ENCODE measurements around the gene ARHGEF28. TPM values are rescaled to one million over a fixed set of nuclear protein-coding genes. Genes with fewer than 3 reads are reported as not detected.

ARHGEF28 gene
- total and polyA plus RNA-seq, 7 experiments from 2014 or later = 0.03 to 0.47 TPM; not detected in 5

DNA sequence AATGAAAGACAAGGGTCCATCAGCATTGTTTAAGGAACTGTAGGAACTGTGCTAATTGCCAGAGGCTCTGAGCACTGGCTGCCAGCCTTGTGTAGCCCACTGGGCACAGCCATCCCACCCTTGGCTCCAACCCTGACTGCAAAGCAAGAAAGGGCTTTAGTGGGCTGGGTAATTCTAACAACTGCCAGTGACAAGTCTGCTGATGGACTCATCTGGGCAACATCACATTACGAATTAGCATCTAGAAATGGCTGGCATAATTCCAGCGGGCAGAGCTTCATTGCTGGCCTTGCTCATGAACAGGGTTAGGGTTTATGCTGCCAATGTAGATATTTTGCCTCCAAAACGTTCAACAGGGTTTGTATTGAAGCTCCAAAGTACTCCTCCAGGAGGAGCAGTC, 326.9 kb downstream of the ARHGEF28 start:
- Mint-ChIP-seq H3K9me3 (peaks cover 0 to 3% (median 0%) of the 10 kb centered on the region in 11 donors), H3K27me3 (peaks cover 14 to 34% (median 20%) of the 10 kb centered on the region in 5 donors), H3K4me3 (no peak overlapping the region), H3K27ac (no peak overlapping the region), H3K36me3 (no peaks in the 10 kb centered on the region), H3K4me1 (no peaks in the 10 kb centered on the region)
- Histone ChIP-seq H3K4me3 (ENCODE audit: low read length) (no peak overlapping the region), H3K27ac (ENCODE audit: low read depth, low read length) (no peak overlapping the region), H3K36me3 (ENCODE audit: control insufficient read depth in 2 of 3, insufficient read depth in 3 of 3, low read length in 3 of 3) (no peaks in the 10 kb centered on the region), H3K4me1 (ENCODE audit: control insufficient read depth in 2 of 2, insufficient read depth in 2 of 2, low read length in 2 of 2) (no peaks in the 10 kb centered on the region), H3K27me3 (ENCODE audit: control insufficient read depth in 2 of 2, insufficient read depth in 2 of 2, low read length in 2 of 2) (no peaks in the 10 kb centered on the region), H3K9me3 (ENCODE audit: control insufficient read depth in 2 of 3, low read length in 3 of 3) (no peaks in the 10 kb centered on the region)
- ATAC-seq = no peak
- intact Hi-C loops (cut with micrococcal nuclease) = no loop called here
- POLR2A ChIA-PET = no interaction called here
- no peak for DNase-seq
- CTCF ChIA-PET = no interaction called here

DNA sequence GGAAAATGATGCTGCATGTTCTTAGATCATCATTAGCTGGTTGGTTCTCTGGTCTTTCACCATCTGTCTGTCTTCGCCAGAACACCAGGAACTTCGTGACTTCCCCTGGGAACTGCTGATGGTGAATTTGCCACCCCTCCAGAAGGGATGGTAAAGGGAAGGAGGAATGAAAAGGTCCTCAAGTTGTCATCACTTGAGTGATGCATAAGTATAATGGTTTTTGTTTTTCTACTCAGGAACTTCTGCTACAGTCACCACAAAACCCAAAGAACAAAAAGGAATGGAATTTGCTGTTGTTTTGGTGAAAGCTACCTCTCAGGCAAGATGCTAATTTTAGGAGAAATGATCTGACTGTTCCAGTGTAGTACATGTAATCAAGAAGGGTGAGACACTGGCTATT, 328.4 kb downstream of the ARHGEF28 start:
- H3K4me1 ChIP-seq (ENCODE audit: control insufficient read depth in 2 of 2, insufficient read depth in 2 of 2, low read length in 2 of 2) = no peaks in the 10 kb centered on the region
- no peaks in the 10 kb centered on the region for H3K9me3 ChIP-seq (ENCODE audit: control insufficient read depth in 2 of 3, low read length in 3 of 3)
- ChIA-PET POLR2A (no interaction called here), CTCF (no interaction called here)
- ATAC-seq (no peak), DNase-seq (no peak)
- Mint-ChIP-seq H3K4me3 (no peak overlapping the region), H3K36me3 (no peaks in the 10 kb centered on the region), H3K27ac (no peak overlapping the region), H3K9me3 (peaks cover 0 to 4% (median 0%) of the 10 kb centered on the region in 11 donors), H3K27me3 (peaks cover 7 to 30% (median 24%) of the 10 kb centered on the region in 5 donors), H3K4me1 (no peaks in the 10 kb centered on the region)
- H3K4me3 ChIP-seq (ENCODE audit: low read length) = no peak overlapping the region
- H3K27me3 ChIP-seq (ENCODE audit: control insufficient read depth in 2 of 2, insufficient read depth in 2 of 2, low read length in 2 of 2) = no peaks in the 10 kb centered on the region
- no peaks in the 10 kb centered on the region for H3K36me3 ChIP-seq (ENCODE audit: control insufficient read depth in 2 of 3, insufficient read depth in 3 of 3, low read length in 3 of 3)
- intact Hi-C loops (cut with micrococcal nuclease) = no loop called here
- H3K27ac ChIP-seq (ENCODE audit: low read depth, low read length) = no peak overlapping the region

DNA sequence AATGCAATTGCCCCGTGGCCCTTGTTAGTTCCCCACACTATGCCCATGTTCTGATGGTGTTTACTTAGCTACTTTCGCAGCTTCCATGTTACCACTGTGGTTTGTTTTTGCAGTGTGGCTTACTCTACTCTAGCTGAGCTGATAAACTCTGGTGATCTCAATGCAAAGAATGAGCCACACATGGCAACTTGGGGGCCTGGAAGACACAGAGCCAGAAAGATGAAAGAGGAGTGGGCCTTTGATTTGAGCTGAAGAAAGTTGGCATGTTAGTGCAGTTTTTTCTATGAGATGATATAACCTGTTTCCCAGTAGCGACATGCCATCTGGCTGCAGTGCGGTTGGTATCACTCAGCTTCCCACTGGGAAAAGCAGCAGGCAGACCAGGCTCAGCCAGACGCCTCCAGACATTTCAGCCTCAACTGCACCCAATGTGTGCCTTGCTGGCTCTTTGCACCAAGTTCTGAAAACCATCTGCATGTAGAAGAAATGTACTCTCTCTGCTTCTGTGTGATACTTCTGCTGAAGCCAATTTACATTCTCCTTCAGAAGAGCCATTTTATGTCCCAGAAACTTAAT, 329.4 kb downstream of the ARHGEF28 start:
- Mint-ChIP-seq H3K4me3 (no peak overlapping the region), H3K4me1 (peaks cover 0 to 2% (median 0%) of the 10 kb centered on the region in 7 donors), H3K27ac (no peak overlapping the region), H3K36me3 (no peaks in the 10 kb centered on the region), H3K27me3 (peaks cover 7 to 34% (median 26%) of the 10 kb centered on the region in 5 donors), H3K9me3 (peaks cover 0 to 4% (median 0%) of the 10 kb centered on the region in 11 donors)
- CTCF ChIA-PET = no interaction called here
- Histone ChIP-seq H3K4me3 (ENCODE audit: low read length) (no peak overlapping the region), H3K27me3 (ENCODE audit: control insufficient read depth in 2 of 2, insufficient read depth in 2 of 2, low read length in 2 of 2) (no peaks in the 10 kb centered on the region), H3K27ac (ENCODE audit: low read depth, low read length) (no peak overlapping the region), H3K9me3 (ENCODE audit: control insufficient read depth in 2 of 3, low read length in 3 of 3) (no peaks in the 10 kb centered on the region), H3K36me3 (ENCODE audit: control insufficient read depth in 2 of 3, insufficient read depth in 3 of 3, low read length in 3 of 3) (no peaks in the 10 kb centered on the region), H3K4me1 (ENCODE audit: control insufficient read depth in 2 of 2, insufficient read depth in 2 of 2, low read length in 2 of 2) (no peaks in the 10 kb centered on the region)
- intact Hi-C loops (cut with micrococcal nuclease) = no loop called here
- no peak for DNase-seq
- POLR2A ChIA-PET = no interaction called here
- no peak for ATAC-seq

DNA sequence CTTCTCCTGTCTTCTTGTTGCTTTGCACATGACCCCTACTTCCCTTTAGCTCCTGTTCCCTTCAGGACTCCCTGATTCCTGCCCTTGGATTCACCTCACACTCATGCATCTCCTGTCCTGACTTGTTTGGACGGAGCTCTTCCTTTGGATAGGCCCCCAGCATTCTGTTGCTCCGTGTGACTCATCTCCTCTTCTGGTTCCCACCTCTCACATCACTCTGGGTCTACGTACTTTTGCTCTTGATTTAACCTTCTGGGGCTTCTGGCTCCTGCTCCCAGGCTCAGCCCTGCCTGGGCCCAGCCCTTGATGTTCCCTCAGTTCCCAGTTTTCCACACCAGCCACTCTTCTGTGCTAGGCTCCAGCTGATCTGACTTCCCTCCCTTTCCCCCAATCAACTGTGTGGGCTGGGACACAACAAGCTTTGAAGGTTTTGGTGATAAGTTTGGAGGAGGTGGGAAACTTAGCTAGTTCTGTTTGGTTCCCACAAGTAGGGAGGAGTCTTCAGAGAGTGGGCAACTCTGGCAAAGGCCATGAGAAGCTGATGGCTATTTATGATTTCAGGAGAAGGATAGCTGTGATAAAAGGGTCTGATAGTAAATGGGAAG, 331.5 kb downstream of the ARHGEF28 start:
- ATAC-seq = no peak
- POLR2A ChIA-PET = no interaction called here
- no peak for DNase-seq
- Mint-ChIP-seq H3K27me3 (peaks cover 5 to 30% (median 23%) of the 10 kb centered on the region in 5 donors), H3K9me3 (peaks cover 0 to 4% (median 0%) of the 10 kb centered on the region in 11 donors), H3K4me3 (no peak overlapping the region), H3K36me3 (no peaks in the 10 kb centered on the region), H3K27ac (no peak overlapping the region), H3K4me1 (peaks cover 0 to 2% (median 0%) of the 10 kb centered on the region in 7 donors)
- Histone ChIP-seq H3K27me3 (ENCODE audit: control insufficient read depth in 2 of 2, insufficient read depth in 2 of 2, low read length in 2 of 2) (no peaks in the 10 kb centered on the region), H3K4me1 (ENCODE audit: control insufficient read depth in 2 of 2, insufficient read depth in 2 of 2, low read length in 2 of 2) (no peaks in the 10 kb centered on the region), H3K4me3 (ENCODE audit: low read length) (no peak overlapping the region), H3K27ac (ENCODE audit: low read depth, low read length) (no peak overlapping the region), H3K36me3 (ENCODE audit: control insufficient read depth in 2 of 3, insufficient read depth in 3 of 3, low read length in 3 of 3) (no peaks in the 10 kb centered on the region), H3K9me3 (ENCODE audit: control insufficient read depth in 2 of 3, low read length in 3 of 3) (no peaks in the 10 kb centered on the region)
- CTCF ChIA-PET = no interaction called here
- intact Hi-C loops (cut with micrococcal nuclease) = no loop called here

DNA sequence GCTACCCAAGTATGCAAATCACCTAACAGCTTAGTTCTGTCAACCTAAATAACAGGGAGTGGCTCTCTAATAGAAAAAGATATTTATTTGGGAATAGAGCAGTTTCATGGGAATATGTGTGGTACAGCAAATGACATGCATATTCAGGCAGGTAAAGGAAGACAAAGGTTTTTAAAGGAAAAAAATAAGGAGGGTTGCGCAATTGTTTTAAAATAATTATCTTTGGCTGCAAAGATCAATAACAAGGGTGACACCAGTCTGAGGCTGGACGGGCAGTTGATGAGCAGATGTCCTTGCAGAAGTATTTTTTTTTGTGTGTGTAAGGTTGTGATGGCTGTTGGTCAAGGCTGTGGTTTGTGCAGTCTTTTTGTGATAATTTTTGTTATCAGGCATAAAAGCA, 332.0 kb downstream of the ARHGEF28 start:
- H3K27ac ChIP-seq (ENCODE audit: low read depth, low read length) = no peak overlapping the region
- no peaks in the 10 kb centered on the region for H3K4me1 ChIP-seq (ENCODE audit: control insufficient read depth in 2 of 2, insufficient read depth in 2 of 2, low read length in 2 of 2)
- intact Hi-C loops (cut with micrococcal nuclease) = no loop called here
- CTCF ChIA-PET = no interaction called here
- no peaks in the 10 kb centered on the region for H3K27me3 ChIP-seq (ENCODE audit: control insufficient read depth in 2 of 2, insufficient read depth in 2 of 2, low read length in 2 of 2)
- Mint-ChIP-seq H3K4me3 (no peak overlapping the region), H3K27me3 (peaks cover 5 to 30% (median 23%) of the 10 kb centered on the region in 5 donors), H3K36me3 (no peaks in the 10 kb centered on the region), H3K27ac (no peak overlapping the region), H3K9me3 (peaks cover 0 to 4% (median 0%) of the 10 kb centered on the region in 11 donors), H3K4me1 (peaks cover 0 to 2% (median 0%) of the 10 kb centered on the region in 7 donors)
- ATAC-seq (no peak), DNase-seq (no peak)
- POLR2A ChIA-PET = no interaction called here
- H3K36me3 ChIP-seq (ENCODE audit: control insufficient read depth in 2 of 3, insufficient read depth in 3 of 3, low read length in 3 of 3) = no peaks in the 10 kb centered on the region
- H3K4me3 ChIP-seq (ENCODE audit: low read length) = no peak overlapping the region
- H3K9me3 ChIP-seq (ENCODE audit: control insufficient read depth in 2 of 3, low read length in 3 of 3) = no peaks in the 10 kb centered on the region

DNA sequence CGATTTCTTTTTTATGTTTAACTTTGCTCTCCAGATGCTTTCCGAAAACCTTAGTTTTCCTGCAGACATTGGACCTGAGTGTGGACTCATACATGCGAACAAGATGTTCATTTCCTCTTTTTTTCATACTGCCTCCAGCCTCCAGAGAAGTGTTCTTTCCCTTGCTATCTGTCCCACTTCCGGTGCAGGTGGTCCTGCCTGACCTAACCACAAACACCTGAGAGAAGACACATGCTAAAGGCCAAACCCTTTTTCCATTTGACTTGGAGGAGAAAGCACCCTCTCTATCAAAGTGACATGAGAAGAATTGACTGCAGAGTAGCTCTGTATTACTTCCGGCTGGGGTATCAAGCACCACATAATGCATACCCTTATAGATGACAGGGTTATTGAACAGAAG, 334.0 kb downstream of the ARHGEF28 start:
- ATAC-seq (no peak), DNase-seq (no peak)
- Histone ChIP-seq H3K27me3 (ENCODE audit: control insufficient read depth in 2 of 2, insufficient read depth in 2 of 2, low read length in 2 of 2) (no peaks in the 10 kb centered on the region), H3K36me3 (ENCODE audit: control insufficient read depth in 2 of 3, insufficient read depth in 3 of 3, low read length in 3 of 3) (no peaks in the 10 kb centered on the region), H3K27ac (ENCODE audit: low read depth, low read length) (no peak overlapping the region), H3K4me1 (ENCODE audit: control insufficient read depth in 2 of 2, insufficient read depth in 2 of 2, low read length in 2 of 2) (no peaks in the 10 kb centered on the region), H3K4me3 (ENCODE audit: low read length) (no peak overlapping the region), H3K9me3 (ENCODE audit: control insufficient read depth in 2 of 3, low read length in 3 of 3) (no peaks in the 10 kb centered on the region)
- peaks cover 0 to 4% (median 0%) of the 10 kb centered on the region in 11 donors for H3K9me3 Mint-ChIP-seq
- intact Hi-C loops (cut with micrococcal nuclease) = no loop called here
- no peak overlapping the region for H3K4me3 Mint-ChIP-seq
- H3K27ac Mint-ChIP-seq = no peak overlapping the region
- peaks cover 2 to 29% (median 25%) of the 10 kb centered on the region in 5 donors for H3K27me3 Mint-ChIP-seq
- no peaks in the 10 kb centered on the region for H3K36me3 Mint-ChIP-seq
- peaks cover 0 to 2% (median 0%) of the 10 kb centered on the region in 7 donors for H3K4me1 Mint-ChIP-seq
- POLR2A ChIA-PET = no interaction called here
- CTCF ChIA-PET = no interaction called here

DNA sequence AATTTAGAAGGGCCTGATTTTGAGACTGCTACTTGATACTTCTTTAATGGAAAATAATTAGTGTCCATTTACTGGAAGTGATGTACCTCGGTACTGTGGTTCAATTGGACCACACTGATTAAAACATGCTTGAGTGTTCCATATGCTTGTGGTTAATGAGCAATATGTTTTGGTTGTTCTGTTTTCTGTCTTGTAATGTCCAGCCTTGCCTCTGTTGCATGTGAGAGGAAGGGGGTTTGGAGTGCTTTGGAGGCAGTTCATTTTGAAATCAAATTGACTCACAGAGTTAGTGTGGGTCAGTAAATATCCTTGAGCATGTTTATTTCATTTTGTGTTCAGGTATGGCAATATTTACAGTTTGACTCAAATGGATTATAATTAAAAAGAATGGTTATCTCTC, 334.4 kb downstream of the ARHGEF28 start:
- no peak overlapping the region for H3K4me3 Mint-ChIP-seq
- intact Hi-C loops (cut with micrococcal nuclease) = no loop called here

More for the DNA sequence above, 334.4 kb downstream of the ARHGEF28 start:
- DNase-seq (no peak), ATAC-seq (no peak)
- Mint-ChIP-seq H3K36me3 (no peaks in the 10 kb centered on the region), H3K4me1 (peaks cover 0 to 2% (median 0%) of the 10 kb centered on the region in 7 donors), H3K9me3 (peaks cover 0 to 4% (median 0%) of the 10 kb centered on the region in 11 donors), H3K27me3 (peaks cover 2 to 31% (median 25%) of the 10 kb centered on the region in 5 donors), H3K27ac (no peak overlapping the region)
- H3K27me3 ChIP-seq (ENCODE audit: control insufficient read depth in 2 of 2, insufficient read depth in 2 of 2, low read length in 2 of 2) = no peaks in the 10 kb centered on the region
- H3K9me3 ChIP-seq (ENCODE audit: control insufficient read depth in 2 of 3, low read length in 3 of 3) = no peaks in the 10 kb centered on the region
- H3K4me3 ChIP-seq (ENCODE audit: low read length) = no peak overlapping the region
- no peaks in the 10 kb centered on the region for H3K36me3 ChIP-seq (ENCODE audit: control insufficient read depth in 2 of 3, insufficient read depth in 3 of 3, low read length in 3 of 3)
- H3K27ac ChIP-seq (ENCODE audit: low read depth, low read length) = no peak overlapping the region
- POLR2A ChIA-PET = no interaction called here
- CTCF ChIA-PET = no interaction called here
- H3K4me1 ChIP-seq (ENCODE audit: control insufficient read depth in 2 of 2, insufficient read depth in 2 of 2, low read length in 2 of 2) = no peaks in the 10 kb centered on the region

All from naive thymus-derived CD4-positive, alpha-beta T cell (primary cell).